OCI-LY7 (cell line): ENCODE results near the gene PTPN13. TPM values are rescaled to one million over a fixed set of nuclear protein-coding genes. Genes with fewer than 3 reads are reported as not detected.

Experiments
- BruUV-seq: library from RNA; stranded (reverse); fragments of 400-500 nt; replicated peaks from 2 replicates; lab custom pipeline; 2021; lab: Mats Ljungman, UMichigan
- CTCF ChIA-PET: fragments of 300-600 bp; sonication (Branson Sonifier 250); formaldehyde crosslinking; loops from one replicate; lab custom pipeline; 2022; ENCODE audit warnings: antibody characterized with exemption; ENCODE audit not compliant: unreplicated experiment; lab: Charles Lee
- POLR2A ChIA-PET: fragments of 300-600 bp; sonication (Branson Sonifier 250); formaldehyde crosslinking; loops from one replicate; lab custom pipeline; 2022; ENCODE audit warnings: antibody characterized with exemption; lab: Charles Lee
- DNase-seq: peaks from one replicate; pipeline ENCODE4 v3.0.0-alpha.2; 2015; ENCODE audit warnings: low spot score
- H2AFZ ChIP-seq: fragments of 200-600 bp; sonication (generic), shearing (Covaris generic); 2 replicates; pipeline ENCODE4 v1.6.1; 2014; ENCODE audit warnings: mild to moderate bottlenecking, antibody characterized with exemption, low read length, moderate library complexity
- H3K27ac ChIP-seq: fragments of 200-600 bp; sonication (generic); 2 replicates; pipeline ENCODE4 v1.5.1; 2014; ENCODE audit warnings: mixed run types, low read depth, mild to moderate bottlenecking, moderate library complexity, low read length, inconsistent platforms; ENCODE audit not compliant: poor library complexity, severe bottlenecking
- H3K36me3 ChIP-seq: fragments of 200-600 bp; sonication (generic); 2 replicates; pipeline ENCODE4 v1.6.1; 2014; ENCODE audit warnings: mild to moderate bottlenecking, antibody characterized with exemption, low read length, moderate library complexity, mixed read lengths; ENCODE audit not compliant: insufficient read depth
- H3K4me1 ChIP-seq: fragments of 200-600 bp; sonication (generic); 2 replicates; pipeline ENCODE4 v1.5.1; 2014; ENCODE audit warnings: mild to moderate bottlenecking, low read length; ENCODE audit not compliant: insufficient read depth, poor library complexity, severe bottlenecking
- H3K4me2 ChIP-seq: fragments of 200-600 bp; sonication (generic); 2 replicates; pipeline ENCODE4 v1.6.1; 2014; ENCODE audit warnings: mild to moderate bottlenecking, low read length
- H3K4me3 ChIP-seq: fragments of 200-600 bp; sonication (generic); 2 replicates; pipeline ENCODE4 v1.5.1; 2014; ENCODE audit warnings: mild to moderate bottlenecking, low read depth, low read length; ENCODE audit not compliant: poor library complexity, severe bottlenecking
- H3K79me2 ChIP-seq: fragments of 200-600 bp; sonication (generic); 2 replicates; pipeline ENCODE4 v1.6.1; 2016; ENCODE audit warnings: low read depth, mild to moderate bottlenecking, low read length, moderate library complexity, mixed read lengths; ENCODE audit not compliant: insufficient read depth
- H3K9me2 ChIP-seq: fragments of 200-600 bp; sonication (generic); 2 replicates; pipeline ENCODE4 v1.6.1; 2016; ENCODE audit warnings: mild to moderate bottlenecking, low read length, mixed read lengths; ENCODE audit not compliant: insufficient read depth
- H3K9me3 ChIP-seq: fragments of 200-600 bp; sonication (generic); 2 replicates; pipeline ENCODE4 v1.6.1; 2014; ENCODE audit warnings: mild to moderate bottlenecking, mixed run types, low read length, mixed read lengths
- H4K20me1 ChIP-seq: fragments of 200-600 bp; sonication (generic); 2 replicates; pipeline ENCODE4 v1.6.1; 2014; ENCODE audit warnings: mild to moderate bottlenecking, antibody characterized with exemption, low read length, moderate library complexity, mixed read lengths; ENCODE audit not compliant: insufficient read depth
- CTCF ChIP-seq: fragments of 200-600 bp; sonication (generic); conservative IDR thresholded peaks from 2 replicates; pipeline ENCODE4 v1.5.1; 2014; ENCODE audit warnings: mild to moderate bottlenecking, antibody characterized with exemption, low read length, moderate library complexity, mixed read lengths
- EZH2phosphoT487 ChIP-seq: fragments of 200-600 bp; sonication (generic); IDR thresholded peaks from 2 replicates; pipeline ENCODE4 v1.6.1; 2018; ENCODE audit warnings: low read depth, borderline replicate concordance, mild to moderate bottlenecking, mixed run types, antibody characterized with exemption, low read length, moderate library complexity, mixed read lengths
- intact Hi-C: fragments of 100-400 bp; cut with micrococcal nuclease; formaldehyde crosslinking; loops from one replicate; pipeline ENCODE4 v1.10.0; 2022; ENCODE audit not compliant: unreplicated experiment
- total RNA-seq, 2 experiments: library from RNA; depleted of rRNA in 1 of 2; stranded (reverse); fragments of >200 nt in 1 of 2; shearing (Covaris generic) in 1 of 2; gene quantifications; 2 replicates each; pipeline ENCODE4 v1.2.3, GENCODE V29; 2014 to 2022

PTPN13 gene
- total RNA-seq, 2 experiments from 2014 or later = not detected

- no TSS peak for BruUV-seq
- ChIA-PET POLR2A (no interaction called here), CTCF (no interaction called here)
- no peaks in the 10 kb centered on the region for H3K36me3 ChIP-seq
- H3K4me1 ChIP-seq = no peaks in the 10 kb centered on the region
- no peaks in the 10 kb centered on the region for H4K20me1 ChIP-seq
- H3K4me2 ChIP-seq = no peak overlapping the region
- no peak for DNase-seq
- no peak overlapping the region for H3K27ac ChIP-seq
- H3K9me2 ChIP-seq = no peaks in the 10 kb centered on the region
- no peaks in the 10 kb centered on the region for H3K79me2 ChIP-seq
- TF ChIP-seq EZH2phosphoT487 (no peak), CTCF (no peak)
- no peak overlapping the region for H3K4me3 ChIP-seq
- intact Hi-C loops = no loop called here
- no peak overlapping the region for H2AFZ ChIP-seq
- no peaks in the 10 kb centered on the region for H3K9me3 ChIP-seq
Measured at GRCh38 chr4:86848136-86848535, 254.0 kb downstream of the PTPN13 start.

- Histone ChIP-seq H2AFZ (no peak within 1 kb of the TSS), H3K4me2 (no peak within 1 kb of the TSS), H3K36me3 (no peaks in the 10 kb centered on the region), H3K79me2 (no peaks in the 10 kb centered on the region), H4K20me1 (no peaks in the 10 kb centered on the region), H3K4me1 (no peaks in the 10 kb centered on the region), H3K4me3 (no peak within 1 kb of the TSS), H3K9me3 (no peaks in the 10 kb centered on the region), H3K27ac (no peak within 1 kb of the TSS), H3K9me2 (no peaks in the 10 kb centered on the region)
- POLR2A ChIA-PET = interaction anchor here (0.5 to 0.6 kb wide), 3 partner anchors 235 to 573 kb away, joined by 5 to 9 read pairs (median 6); partner anchors contain the start of gene NUDT9
- DNase-seq = no peak
- CTCF ChIA-PET = no interaction called here
- intact Hi-C loops = no loop called here
- BruUV-seq = no TSS peak
- no peak for TF ChIP-seq CTCF
- no peak for TF ChIP-seq EZH2phosphoT487
Measured at GRCh38 chr4:86848732-86849619, 254.9 kb downstream of the PTPN13 start, which contains the start of gene SLC10A6. Gene SLC10A6 (minus strand): TSS chr4:86849384. CDS start chr4:86849115, 269 bp downstream.

- DNase-seq = no peak
- BruUV-seq = no TSS peak
- Histone ChIP-seq H3K27ac (no peak overlapping the region), H3K4me1 (no peaks in the 10 kb centered on the region), H3K79me2 (no peaks in the 10 kb centered on the region), H3K9me2 (no peaks in the 10 kb centered on the region), H3K9me3 (no peaks in the 10 kb centered on the region), H4K20me1 (no peaks in the 10 kb centered on the region), H3K4me2 (no peak overlapping the region), H2AFZ (no peak overlapping the region), H3K4me3 (no peak overlapping the region), H3K36me3 (no peaks in the 10 kb centered on the region)
- intact Hi-C loops = no loop called here
- POLR2A ChIA-PET = no interaction called here
- CTCF ChIA-PET = no interaction called here
- TF ChIP-seq CTCF (no peak), EZH2phosphoT487 (no peak)
Measured at GRCh38 chr4:86853209-86853608, 259.1 kb downstream of the PTPN13 start.
